HFFc6 (cell line): ENCODE data around the gene BCAS3. TPM values are rescaled to one million over a fixed set of nuclear protein-coding genes. Genes with fewer than 3 reads are reported as not detected.

Source experiments
- DNase-seq: peaks from one replicate; pipeline ENCODE4 v3.0.0-alpha.2; 2018
- H3K27ac Mint-ChIP-seq: 2 replicates; pipeline ENCODE4 v1.8.0; 2020; ENCODE audit warnings: mild to moderate bottlenecking, mixed read lengths
- H3K27me3 Mint-ChIP-seq: 2 replicates; pipeline ENCODE4 v1.8.0; 2021; ENCODE audit warnings: mild to moderate bottlenecking, moderate library complexity, mixed read lengths; ENCODE audit not compliant: insufficient read depth
- H3K36me3 Mint-ChIP-seq: 2 replicates; pipeline ENCODE4 v1.8.0; 2021; ENCODE audit warnings: low read depth, mixed read lengths
- H3K4me1 Mint-ChIP-seq: 2 replicates; pipeline ENCODE4 v1.8.0; 2020; ENCODE audit warnings: low read depth, mixed read lengths
- H3K4me3 Mint-ChIP-seq: 2 replicates; pipeline ENCODE4 v1.8.0; 2020; ENCODE audit warnings: mild to moderate bottlenecking, moderate library complexity, mixed read lengths
- H3K9me3 Mint-ChIP-seq: 2 replicates; pipeline ENCODE4 v1.8.0; 2020; ENCODE audit warnings: mild to moderate bottlenecking, mixed read lengths
- total RNA-seq, 6 experiments: library from RNA; stranded (reverse); fragmentation: NEBNext Ultra II Directional; extraction: Animal tissue kit (Norgen Biotek cat#: 25700); gene quantifications; 2 replicates in 1 of 6; 3 replicates in 5 of 6; pipeline ENCODE4 v1.2.3, GENCODE V29; 2021
- TF ChIP-seq, protein P1 (sequence below): fragments of 200-600 bp; sonication (generic); IDR thresholded peaks from 2 replicates; pipeline ENCODE4 v1.5.0; 2021; ENCODE audit warnings: antibody characterized with exemption, mild to moderate bottlenecking

BCAS3 gene
- total RNA-seq, 6 experiments from 2014 or later, result 9.8 to 13.8 (median 12.0) TPM

DNA sequence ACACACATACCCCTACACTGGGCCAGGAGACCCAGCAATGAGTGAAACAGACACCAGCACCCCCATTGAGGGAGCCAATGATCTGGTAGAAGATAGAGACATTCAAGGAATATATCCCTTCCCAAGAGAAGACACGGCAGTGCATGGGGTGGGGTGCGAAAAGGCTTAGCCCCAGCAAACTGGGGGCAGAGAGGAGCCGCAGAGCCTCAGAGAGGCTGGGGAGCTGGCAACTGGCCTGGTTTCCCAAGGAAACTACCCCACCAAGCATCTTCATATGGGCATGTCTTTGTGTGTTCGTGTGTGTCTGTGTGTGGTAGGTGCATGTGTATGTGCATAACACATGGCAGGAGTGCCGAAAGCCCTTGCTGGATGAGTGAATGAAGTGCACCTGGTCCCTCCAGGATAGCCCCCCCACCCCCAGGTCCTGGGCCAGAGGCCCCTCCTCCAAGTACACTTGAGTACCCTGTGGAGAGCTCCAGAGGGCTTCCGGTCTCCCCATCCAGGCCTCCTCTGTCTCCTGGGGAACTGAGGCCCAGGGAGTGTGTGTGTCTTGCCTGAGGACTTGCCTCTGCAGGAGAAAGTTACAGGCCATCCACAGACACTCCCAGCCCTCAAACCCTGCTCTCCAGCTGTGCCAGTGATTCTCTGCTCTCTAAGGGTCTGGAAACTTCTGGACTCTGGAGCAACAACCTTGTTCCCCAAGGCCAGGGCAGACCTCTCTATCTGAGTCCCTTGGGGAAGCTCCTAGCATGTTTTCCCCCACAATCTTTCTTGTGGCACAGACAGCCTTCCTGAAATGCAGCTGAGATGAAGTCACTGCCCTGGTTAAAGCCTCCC lies 737.9 kb downstream of the BCAS3 start:
- Mint-ChIP-seq H3K9me3 (no peaks in the 10 kb centered on the region), H3K27ac (peak overlapping the region; percentile 61), H3K27me3 (peaks cover 22% of the 10 kb centered on the region), H3K36me3 (no peaks in the 10 kb centered on the region), H3K4me3 (no peak overlapping the region; the same call in 1 of the 2 replicates), H3K4me1 (peaks cover 32% of the 10 kb centered on the region)
- DNase-seq, result no peak
- TF ChIP-seq, protein P1, sequence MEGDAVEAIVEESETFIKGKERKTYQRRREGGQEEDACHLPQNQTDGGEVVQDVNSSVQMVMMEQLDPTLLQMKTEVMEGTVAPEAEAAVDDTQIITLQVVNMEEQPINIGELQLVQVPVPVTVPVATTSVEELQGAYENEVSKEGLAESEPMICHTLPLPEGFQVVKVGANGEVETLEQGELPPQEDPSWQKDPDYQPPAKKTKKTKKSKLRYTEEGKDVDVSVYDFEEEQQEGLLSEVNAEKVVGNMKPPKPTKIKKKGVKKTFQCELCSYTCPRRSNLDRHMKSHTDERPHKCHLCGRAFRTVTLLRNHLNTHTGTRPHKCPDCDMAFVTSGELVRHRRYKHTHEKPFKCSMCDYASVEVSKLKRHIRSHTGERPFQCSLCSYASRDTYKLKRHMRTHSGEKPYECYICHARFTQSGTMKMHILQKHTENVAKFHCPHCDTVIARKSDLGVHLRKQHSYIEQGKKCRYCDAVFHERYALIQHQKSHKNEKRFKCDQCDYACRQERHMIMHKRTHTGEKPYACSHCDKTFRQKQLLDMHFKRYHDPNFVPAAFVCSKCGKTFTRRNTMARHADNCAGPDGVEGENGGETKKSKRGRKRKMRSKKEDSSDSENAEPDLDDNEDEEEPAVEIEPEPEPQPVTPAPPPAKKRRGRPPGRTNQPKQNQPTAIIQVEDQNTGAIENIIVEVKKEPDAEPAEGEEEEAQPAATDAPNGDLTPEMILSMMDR, result no peak

DNA sequence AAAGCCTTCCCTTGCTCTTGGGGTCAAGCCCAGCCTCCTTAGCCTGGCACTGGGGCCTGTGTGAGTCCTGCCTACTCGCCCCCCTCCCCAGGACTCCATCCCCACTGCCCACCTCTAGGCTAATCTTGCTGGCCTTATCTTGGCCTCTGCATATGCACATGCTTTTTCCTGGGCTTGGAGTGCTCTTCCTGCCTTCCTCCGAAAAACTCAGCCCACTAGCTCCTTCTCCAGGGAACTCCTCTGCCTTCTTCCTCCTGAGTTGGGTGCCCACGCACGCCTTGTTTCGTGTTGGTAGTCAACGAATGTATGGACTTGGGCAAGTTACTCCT lies 738.5 kb downstream of the BCAS3 start:
- Mint-ChIP-seq H3K27ac (peak overlapping the region; percentile 61), H3K4me3 (no peak overlapping the region), H3K4me1 (peaks cover 31% of the 10 kb centered on the region), H3K36me3 (no peaks in the 10 kb centered on the region), H3K27me3 (peaks cover 19% of the 10 kb centered on the region), H3K9me3 (no peaks in the 10 kb centered on the region)
- no peak for DNase-seq
- TF ChIP-seq, protein P1, result no peak

DNA sequence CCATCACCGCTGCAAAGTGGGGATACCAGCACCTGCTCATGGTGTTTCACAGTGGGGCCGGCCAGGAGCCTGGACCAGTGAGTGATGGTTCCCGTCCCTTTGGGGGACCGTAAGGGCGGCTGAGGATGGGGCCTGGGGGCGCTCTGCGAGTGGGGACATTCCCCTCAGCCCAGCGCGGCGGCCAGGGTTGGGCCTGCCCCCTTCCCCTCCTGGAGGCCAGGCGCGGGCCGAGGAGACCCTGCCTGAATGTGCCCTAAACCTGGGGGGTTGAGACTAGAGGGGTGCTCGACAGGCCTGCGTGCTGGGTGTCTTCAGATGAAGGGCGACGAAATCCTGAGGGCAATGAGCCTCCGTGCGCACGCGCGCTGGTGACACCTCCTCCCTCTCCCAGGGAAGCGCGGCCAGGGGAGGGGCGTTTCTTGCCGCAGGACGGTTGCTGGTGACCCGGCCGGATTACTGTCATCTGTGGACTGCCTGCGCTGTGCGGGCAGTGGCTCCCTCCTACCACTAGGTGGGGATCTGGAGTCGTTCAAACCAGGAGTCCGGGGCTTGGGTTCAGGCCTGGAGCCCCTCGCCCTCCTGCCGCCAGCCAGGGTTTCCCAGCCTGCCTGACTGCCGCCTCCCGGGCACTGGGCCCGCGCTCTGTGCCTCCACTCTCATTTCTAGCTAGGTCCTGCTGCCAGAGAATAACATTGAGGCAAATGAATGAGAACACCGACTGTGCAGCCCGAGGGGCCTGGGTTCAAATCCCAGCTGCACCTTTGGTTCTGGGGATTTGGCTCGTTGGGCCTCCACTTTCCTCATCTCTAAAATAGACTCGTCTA lies 739.1 kb downstream of the BCAS3 start:
- H3K27me3 Mint-ChIP-seq, result peaks cover 16% of the 10 kb centered on the region
- TF ChIP-seq, protein P1, result peak; percentile 97
- no peak overlapping the region; the same call in 1 of the 2 replicates for H3K4me3 Mint-ChIP-seq
- H3K36me3 Mint-ChIP-seq, result no peaks in the 10 kb centered on the region
- peak overlapping the region; percentile 61; the same call in 1 of the 2 replicates for H3K27ac Mint-ChIP-seq
- no peaks in the 10 kb centered on the region for H3K9me3 Mint-ChIP-seq
- peaks cover 32% of the 10 kb centered on the region for H3K4me1 Mint-ChIP-seq
- peak; percentile 87 for DNase-seq

DNA sequence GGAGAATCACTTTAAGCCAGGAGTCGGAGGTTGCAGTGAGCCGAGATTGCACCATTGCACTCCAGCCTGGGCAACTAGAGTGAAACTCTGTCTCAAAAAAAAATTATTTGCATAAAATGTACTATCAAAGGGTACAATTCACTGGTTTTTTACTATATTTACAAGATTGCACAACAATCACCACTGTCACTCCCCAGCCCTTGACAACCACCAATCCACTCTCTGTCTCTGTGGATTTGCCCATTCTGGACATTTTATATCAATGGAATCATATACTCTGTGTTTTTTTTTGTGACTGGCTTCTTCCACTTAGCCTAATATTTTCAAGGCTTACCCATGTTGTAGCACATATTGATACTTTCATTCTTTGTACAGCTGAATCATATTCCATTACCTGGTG lies 740.8 kb downstream of the BCAS3 start:
- H3K4me1 Mint-ChIP-seq, result peaks cover 33% of the 10 kb centered on the region
- H3K36me3 Mint-ChIP-seq, result no peaks in the 10 kb centered on the region
- DNase-seq, result no peak
- no peak overlapping the region for H3K4me3 Mint-ChIP-seq
- TF ChIP-seq, protein P1, result no peak
- H3K9me3 Mint-ChIP-seq, result no peaks in the 10 kb centered on the region
- peaks cover 19% of the 10 kb centered on the region for H3K27me3 Mint-ChIP-seq
- no peak overlapping the region for H3K27ac Mint-ChIP-seq

DNA sequence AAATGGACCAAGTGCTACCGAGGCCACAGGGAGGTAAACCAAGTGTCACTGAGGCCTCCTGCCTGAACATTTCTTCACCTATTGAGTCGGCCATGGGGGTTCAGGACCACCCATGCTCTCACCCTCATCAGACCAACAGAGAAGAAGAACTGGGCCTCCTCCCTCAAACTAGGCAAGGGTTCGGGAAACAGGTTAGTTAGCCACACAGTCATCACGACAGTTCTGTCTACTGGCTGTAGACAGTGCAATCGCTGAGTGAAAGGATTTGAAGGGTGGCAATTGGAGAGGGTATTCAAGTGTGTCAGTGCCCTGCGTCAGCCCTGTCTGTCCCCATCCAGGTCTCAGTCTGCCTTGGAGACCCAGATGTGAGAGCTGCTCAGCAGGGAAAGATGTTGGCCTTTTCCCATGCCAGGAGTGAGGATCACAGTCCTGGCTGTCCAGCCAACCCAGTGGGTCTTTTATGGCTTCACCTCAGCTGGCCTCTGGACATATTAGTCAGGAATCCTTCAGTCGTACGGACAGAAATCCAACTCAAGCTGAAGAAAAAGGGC lies 741.9 kb downstream of the BCAS3 start:
- no peak for DNase-seq
- Mint-ChIP-seq H3K27me3 (peaks cover 19% of the 10 kb centered on the region), H3K27ac (no peak overlapping the region), H3K9me3 (no peaks in the 10 kb centered on the region), H3K4me3 (no peak overlapping the region), H3K36me3 (no peaks in the 10 kb centered on the region), H3K4me1 (peaks cover 24% of the 10 kb centered on the region)
- TF ChIP-seq, protein P1, result no peak
